GM13976 (cell line): ENCODE data around the gene CRYBA2.

ENCODE experiments used
- DNase-seq: peaks from one replicate; pipeline ENCODE4 v3.0.0; 2012; ENCODE audit warnings: low spot score
- CTCF ChIP-seq: IDR thresholded peaks from 2 replicates; pipeline ENCODE4 v1.5.1; 2012; ENCODE audit warnings: borderline replicate concordance, mild to moderate bottlenecking; ENCODE audit not compliant: insufficient read depth; ENCODE audit errors: extremely low read depth, missing control alignments, control extremely low read depth
- in situ Hi-C: fragments of 300-500 bp; cut with MboI; formaldehyde crosslinking; loops from one replicate; pipeline ENCODE4 v1.12.0; 2022; ENCODE audit warnings: low sequenced_read_pairs, mixed read lengths, inconsistent platforms; ENCODE audit not compliant: unreplicated experiment

The CRYBA2 gene

GRCh38 chr2:218952160-218952559 lies 41.1 kb downstream of the CRYBA2 start:
- in situ Hi-C loops, result no loop called here
- no peak for DNase-seq
- no peak for TF ChIP-seq CTCF

- DNase-seq, result no peak
- in situ Hi-C loops, result no loop called here
- TF ChIP-seq CTCF, result no peak
Observed at GRCh38 chr2:218946621-218947020, 46.6 kb downstream of the CRYBA2 start.

GRCh38 chr2:218944759-218945404 lies 48.3 kb downstream of the CRYBA2 start:
- TF ChIP-seq CTCF, result no peak
- in situ Hi-C loops, result no loop called here
- DNase-seq, result no peak
